NCI-H1694 (cell line): Measurements from ENCODE around the gene SLC8A2.
"Not testable (repeated sequence)": the region's sequence is repeated elsewhere in the genome, so short reads cannot be mapped to it uniquely, and the experiment has no call there.

Experiments
- DNase-seq: peaks from one replicate; lab custom pipeline; 2025; lab: John Stamatoyannopoulos, UW

Gene SLC8A2

DNA sequence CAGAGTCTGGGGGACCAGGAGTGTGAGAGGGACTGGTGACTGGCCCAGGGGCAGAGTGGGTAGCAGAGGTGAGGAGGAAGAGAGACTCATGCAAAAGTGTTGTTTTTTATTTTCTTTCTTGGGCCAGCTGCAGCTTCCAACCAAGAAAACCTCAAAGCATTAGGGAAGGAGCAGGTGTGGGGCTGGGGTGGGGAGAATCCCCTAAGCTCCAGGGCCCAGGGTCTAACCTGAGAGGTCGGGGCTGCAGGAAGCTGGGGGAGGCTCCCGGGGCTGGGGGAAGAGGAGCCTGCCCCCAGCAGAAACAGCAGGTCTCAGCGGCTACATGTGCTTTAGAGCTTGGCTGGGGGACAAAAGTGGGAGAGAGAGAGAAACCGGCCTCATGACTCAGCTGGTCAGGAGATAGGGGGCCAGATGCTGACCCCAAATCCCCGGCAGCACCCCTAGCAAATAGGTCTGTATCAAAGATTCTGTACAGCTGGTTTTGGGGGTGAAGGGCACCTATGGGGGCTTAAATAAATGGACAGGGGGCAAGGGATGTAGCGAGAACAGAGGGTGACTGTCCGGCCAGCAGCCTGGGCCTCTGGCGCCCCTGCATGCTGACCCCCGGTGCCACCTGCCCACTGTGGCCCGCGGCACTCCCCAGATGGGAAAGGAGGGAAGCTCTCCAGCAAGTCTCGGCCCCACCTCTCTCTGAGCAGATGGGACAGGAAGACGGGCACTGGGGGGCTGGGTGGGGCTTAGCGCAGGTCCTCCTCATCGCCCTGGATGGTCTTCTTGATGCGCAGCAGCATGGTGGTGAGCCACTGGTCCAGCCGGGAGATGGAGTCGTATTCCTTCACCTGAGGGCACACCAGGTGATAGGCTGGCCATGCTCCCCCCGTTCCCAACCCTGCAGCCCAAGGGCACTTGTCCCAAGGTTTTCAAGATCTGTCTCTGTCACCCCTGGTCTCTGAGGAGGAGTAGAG, 16.1 kb upstream of the SLC8A2 start:
- no peak for DNase-seq

- DNase-seq = no peak
These were observed 15.2 kb upstream of the SLC8A2 start for GRCh38 chr19:47486900-47487299.

DNA sequence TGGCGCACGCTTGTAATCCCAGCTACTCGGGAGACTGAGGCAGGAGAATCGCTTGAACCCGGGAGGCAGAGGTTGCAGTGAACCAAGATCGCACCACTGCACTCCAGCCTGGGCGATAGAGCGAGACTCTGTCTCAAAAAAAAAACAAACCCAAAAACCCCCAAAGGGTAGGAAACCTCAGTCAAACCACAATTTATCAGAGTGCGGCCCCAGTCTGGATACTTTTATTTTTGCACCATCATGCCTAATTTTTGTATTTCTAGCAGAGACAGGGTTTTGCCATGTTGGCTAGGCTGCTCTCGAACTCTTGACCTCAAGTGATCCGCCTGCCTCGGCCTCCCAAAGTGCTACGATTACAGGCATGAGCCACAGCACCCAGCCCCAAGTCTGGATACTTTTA, 14.5 kb upstream of the SLC8A2 start:
- DNase-seq = not testable (repeated sequence)

DNA sequence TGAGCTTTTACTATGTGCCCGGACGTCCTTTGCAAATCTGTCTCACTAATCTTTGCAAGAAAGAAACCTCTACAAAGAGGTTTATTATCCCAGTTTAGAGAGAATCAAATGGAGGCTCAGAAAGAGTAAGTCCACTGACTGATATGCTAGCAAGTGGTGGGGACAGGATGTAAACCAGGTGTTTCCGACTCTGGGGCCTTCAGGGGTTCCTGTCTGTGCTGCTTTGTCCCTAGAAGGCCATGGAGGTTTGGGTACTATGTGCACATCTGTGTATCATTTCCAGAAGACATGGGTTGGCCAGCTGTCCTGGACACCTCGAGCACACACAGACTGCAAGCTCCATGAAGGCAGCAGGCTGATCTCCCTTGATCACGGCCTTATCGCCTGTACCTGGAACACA, 13.5 kb upstream of the SLC8A2 start:
- no peak for DNase-seq

GRCh38 chr19:47483800-47484690, 12.4 kb upstream of the SLC8A2 start, which contains the start of gene KPTN:
KPTN (minus strand) TSS chr19:47484219; CDS start chr19:47484160, 59 bp downstream.
- peak; percentile 88 for DNase-seq

- no peak for DNase-seq
These were observed 11.5 kb upstream of the SLC8A2 start for GRCh38 chr19:47483200-47483599.

GRCh38 chr19:47481460-47482052, 9.9 kb upstream of the SLC8A2 start:
- DNase-seq = no peak

DNA sequence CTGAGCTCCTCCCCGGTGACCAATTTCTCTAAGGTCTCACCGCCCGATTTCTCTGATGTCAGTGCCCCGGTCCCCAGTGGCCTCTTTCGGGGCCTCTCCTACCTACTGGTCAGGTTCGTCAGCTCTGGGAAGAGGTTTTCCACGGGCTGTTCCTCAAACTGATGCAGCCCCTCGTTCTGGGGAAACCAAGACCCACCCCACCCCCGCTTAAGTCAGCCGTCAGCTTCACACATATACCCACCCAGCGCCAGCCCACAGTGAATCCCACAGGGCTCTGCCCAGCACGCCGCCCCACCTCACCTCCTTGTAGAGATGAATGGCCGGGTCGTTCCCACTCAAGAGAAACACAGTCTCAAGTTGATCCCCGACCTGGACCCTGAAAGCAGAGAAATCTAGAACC, 9.0 kb upstream of the SLC8A2 start:
- DNase-seq = no peak

DNA sequence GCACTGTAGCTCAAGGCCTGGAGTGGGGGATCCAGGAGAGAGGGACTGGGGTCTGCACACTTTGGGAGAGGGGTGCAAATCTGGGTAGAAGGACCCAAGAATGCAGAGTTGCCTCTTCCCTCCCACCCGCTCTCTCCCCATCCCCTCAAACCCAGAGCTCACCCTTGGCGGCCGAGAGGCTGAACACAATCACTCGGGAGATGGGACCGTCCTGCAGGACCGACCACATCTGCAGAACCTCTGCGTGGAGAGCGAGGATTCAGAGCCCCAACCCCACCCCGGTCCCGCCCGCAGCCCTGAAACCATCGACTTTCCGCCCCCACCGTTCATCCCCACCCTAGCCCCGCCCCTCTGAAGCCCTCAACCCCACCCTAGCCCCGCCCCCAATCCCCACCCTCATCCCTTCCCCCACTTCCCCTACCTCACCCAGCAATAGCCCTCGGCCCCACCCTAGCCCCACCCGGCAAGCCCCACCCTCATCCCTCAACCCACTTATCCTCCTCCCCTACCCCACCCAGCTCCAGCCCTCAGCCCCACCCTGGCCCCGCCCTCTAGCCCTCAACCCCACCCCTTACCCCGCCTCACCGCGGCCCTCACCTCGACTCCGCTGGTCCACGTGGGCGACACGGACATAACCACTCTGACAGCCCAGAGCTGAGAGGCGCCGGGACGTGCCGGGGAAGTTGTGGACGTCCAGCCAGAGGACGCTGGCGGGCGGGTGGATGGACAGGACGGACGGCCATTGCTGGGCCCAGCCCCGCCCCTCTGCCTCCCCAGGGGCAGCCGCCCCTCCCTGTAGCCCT, 8.2 kb upstream of the SLC8A2 start:
- no peak for DNase-seq

DNA sequence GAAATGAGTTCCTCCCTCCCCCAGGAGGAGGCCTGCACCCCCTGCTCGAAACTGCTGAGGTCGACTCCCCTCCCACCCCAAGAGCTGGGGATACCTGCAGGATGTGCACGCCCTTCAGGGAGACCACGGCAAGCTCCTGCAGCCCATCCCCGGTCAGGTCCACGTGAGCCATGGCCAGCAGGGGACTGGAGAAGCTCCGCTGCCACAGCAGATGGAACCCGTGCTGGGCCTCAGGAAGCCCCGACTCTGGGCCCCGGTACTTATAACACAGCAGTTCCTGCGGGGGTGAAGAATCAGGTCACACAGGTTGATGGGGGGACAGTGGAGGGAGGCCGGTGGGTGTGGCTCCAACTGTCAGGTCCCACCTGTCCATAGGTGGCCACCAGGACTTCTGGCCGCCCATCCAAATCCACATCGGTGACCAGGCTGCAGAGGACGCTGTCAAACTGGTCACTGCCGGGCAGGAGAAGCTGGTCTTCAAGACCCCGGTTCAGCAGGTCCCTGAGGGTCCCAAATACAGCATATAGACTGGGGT, 4.8 kb upstream of the SLC8A2 start:
- no peak for DNase-seq

DNA sequence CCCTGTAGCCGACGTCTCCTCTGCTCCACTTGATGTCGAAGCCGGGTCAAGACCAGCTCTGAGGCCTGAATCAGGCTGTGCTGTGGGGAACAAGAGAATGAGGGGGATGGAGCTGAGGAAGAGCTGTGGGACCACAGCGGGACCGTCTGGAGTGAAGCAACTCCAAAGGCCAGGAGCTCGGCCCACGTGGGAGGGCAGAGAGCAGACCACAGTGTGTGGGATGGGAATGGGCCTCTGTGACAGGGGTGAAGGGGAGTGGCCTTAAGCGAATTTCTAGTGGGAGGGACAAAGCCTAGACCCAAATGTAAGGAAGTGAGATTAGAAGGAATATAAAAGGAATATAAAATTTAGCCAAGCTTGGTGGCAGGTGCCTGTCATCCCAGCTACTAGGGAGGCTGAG, 3.8 kb upstream of the SLC8A2 start:
- DNase-seq = no peak

DNA sequence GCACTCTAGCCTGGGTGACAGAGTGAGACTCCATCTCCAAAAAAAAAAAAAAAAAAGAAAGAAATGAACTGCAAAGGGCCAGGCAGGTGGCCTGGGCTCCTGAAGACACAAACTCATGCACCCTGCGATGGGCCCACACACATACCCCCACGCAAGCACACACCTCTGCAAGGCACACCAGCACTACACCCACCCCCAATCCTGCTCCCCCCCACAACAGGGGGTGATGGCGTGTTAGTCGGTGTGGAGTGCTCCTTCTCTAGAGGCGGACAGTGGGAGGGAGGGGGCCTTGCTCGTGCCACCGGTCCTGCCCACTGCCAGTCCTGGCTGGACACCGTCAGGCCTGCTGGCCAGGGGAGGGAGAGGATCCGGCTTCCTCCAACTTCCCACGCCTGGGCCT, 1.6 kb upstream of the SLC8A2 start:
- no peak for DNase-seq

DNA sequence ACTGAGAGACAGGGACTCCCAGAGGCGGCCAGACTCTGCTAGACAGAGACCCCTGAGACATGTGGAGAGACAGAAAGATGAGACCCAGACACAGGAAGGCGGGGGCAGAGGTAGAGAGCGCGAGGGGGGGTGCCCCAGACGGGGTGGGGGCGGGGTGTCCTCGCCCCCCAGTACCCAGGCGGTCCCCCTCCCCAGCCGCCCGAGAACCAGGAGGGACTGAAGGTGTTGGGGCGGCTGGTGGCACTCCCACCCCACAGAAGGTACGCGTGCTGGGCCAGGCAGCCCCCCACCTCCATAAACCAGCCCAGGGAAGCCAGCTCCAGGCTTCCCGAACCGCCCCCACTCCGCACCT, 336 bp downstream of the SLC8A2 start:
- DNase-seq = no peak

DNA sequence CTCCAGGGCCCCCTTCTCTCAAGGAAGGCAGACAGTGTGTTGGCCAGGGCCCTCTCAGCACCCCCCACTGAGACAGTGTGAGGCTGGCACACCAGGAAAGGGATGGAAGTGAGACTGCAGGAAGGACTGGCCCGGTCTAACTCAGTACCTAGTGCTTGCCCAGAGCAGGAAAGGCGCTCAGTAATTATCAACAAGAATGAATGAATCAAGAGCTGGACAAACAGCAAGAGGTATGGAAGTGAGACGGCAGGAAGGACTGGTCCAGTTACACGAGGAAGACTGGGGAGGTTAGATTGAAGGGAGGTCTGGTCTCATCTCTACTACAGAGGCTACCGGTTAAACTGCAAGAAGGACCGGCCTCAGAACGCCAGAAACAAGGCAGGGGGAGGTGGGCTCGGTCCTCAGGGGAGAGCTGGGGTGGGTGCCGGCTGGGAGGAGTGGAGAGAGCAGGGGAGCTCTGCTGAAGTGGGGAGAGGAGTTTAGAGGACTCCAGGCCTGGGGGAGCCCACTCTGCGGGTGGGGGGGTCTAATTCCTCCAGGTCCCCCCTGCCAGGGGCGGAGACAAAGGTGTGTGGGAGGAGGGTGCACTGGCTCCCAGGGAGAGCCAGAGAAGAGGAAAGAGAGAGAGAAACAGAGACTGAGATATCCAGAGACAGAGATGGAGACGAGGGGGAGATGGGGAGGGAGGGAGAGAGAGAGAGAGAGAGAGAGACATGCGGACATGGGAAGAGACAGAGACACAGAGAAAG, 1.1 kb downstream of the SLC8A2 start:
- no peak for DNase-seq

DNA sequence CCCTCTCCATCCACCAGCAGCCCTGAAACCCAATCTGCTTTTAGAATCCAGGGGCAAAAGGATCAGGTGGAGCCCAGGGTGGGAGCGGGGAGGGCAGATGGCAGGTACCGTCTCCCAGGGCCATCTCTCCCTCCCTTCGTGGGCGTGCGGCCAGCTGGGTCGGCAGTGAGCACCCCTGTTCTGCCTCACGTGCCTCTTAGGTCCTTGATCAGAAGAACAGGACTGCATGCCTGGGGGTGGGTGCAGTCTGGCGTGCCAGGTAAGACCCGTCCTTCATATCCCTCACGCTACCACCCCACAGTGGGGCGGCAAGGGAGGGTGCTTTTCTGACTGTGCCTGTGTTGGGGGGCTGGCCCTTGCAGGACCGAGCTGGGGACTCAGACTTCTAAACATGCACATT, 2.0 kb downstream of the SLC8A2 start:
- no peak for DNase-seq

- DNase-seq = no peak
These were observed 2.4 kb downstream of the SLC8A2 start for GRCh38 chr19:47469363-47469700.

DNA sequence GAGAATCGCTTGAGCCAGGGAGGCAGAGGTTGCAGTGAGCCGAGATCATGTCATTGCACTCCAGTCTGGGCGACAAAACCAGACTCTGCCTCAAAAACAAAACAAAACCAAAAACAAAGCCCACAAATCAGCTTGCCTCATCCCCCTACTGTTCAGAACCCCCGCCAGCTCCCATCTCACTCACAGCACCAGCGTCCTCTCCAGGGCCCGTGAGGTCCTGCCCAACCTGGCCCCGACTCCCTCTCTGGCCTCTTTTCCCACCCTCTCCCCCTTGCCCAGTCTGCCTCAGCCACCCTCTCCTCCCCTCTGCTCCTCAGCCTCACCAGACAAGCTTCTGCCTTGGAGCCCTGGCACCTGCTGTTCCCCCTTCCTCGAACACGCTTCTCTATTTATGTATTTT, 3.8 kb downstream of the SLC8A2 start:
- DNase-seq = no peak

DNA sequence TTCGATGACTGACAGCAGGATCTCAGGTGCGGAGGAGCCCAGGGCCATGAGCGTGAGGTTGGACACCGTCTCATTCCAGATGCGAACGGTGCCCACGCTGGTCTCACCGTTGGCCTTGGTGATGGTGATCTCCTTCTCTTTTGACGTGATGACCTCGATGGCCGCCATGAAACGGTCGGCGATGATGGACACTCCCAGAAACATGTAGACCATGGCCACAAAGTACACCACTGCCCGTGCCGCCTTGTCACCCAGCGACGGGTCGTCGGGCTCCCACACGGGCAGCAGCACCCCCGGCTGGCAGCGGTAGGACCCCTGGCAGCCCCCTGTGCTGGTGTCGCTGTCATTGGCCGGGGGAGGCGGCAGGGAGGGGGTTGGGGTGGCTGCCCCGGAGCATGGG, 5.7 kb downstream of the SLC8A2 start:
- no peak for DNase-seq

GRCh38 chr19:47464675-47465419, 6.8 kb downstream of the SLC8A2 start:
- DNase-seq = no peak

GRCh38 chr19:47461876-47462275, 9.8 kb downstream of the SLC8A2 start:
- DNase-seq = no peak
